Right lung (tissue), 5 donors: ENCODE results near the gene TCF19. TPM values are rescaled to one million over a fixed set of nuclear protein-coding genes. Genes with fewer than 3 reads are reported as not detected.

Experiments
- DNase-seq, 2 donors: peaks; one replicate each; pipeline ENCODE4 v3.0.0-alpha.2; 2013
- polyA plus RNA-seq, 5 donors: library from polyadenylated mRNA; unstranded; fragments of 120-200 nt; gene quantifications; one replicate each; pipeline versions ENCODE4 v1.2.1 to v1.2.3, GENCODE V29; 2013; ENCODE audit warnings: inconsistent platforms in 1 of 5, low replicate concordance in 1 of 5; ENCODE audit not compliant: insufficient read length in 5 of 5, insufficient read depth in 1 of 5

TCF19 gene
- polyA plus RNA-seq, 5 donors: 16.1 to 25.3 (median 20.2) TPM

- no peak for DNase-seq
These were observed 47.2 kb downstream of the TCF19 start for GRCh38 chr6:31205638-31206037.

DNA sequence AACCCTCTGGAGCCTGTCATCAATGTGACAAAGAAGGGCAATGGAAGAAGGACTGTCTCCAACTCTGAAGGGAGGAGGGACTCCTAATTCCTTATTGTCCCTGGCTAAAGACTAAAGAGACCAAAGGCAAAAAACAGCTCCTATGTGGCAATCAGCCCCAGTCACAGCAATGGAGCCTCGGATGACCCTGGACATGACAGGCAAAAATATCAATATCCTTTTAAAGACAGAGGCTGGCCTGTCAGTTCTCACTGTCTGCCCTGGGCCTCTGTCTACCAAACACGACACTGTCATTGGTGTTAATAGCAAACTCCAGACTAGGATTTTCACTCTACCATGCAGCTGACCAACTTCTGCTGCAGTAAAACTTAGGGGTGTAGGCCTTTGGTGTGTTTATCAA, 50.1 kb downstream of the TCF19 start:
- DNase-seq: no peak

- no peak for DNase-seq
These were observed 50.7 kb downstream of the TCF19 start for GRCh38 chr6:31209137-31209536.

- no peak for DNase-seq
These were observed 51.7 kb downstream of the TCF19 start for GRCh38 chr6:31210123-31210522.

- DNase-seq: no peak
These were observed 52.5 kb downstream of the TCF19 start for GRCh38 chr6:31210741-31211532.

Other genes starting within 250 kb of the TCF19 start
- gene VARS2, start 244.4 kb upstream of the TCF19 start, polyA plus RNA-seq: 10 to 100 TPM; 35.3 to 52.5 (median 46.9) TPM
- gene SFTA2, start 226.4 kb upstream of the TCF19 start, polyA plus RNA-seq: 10 to 100 TPM in 4 of 5 donors, 1 to 10 TPM in 1; 8.8 to 20.5 (median 17.3) TPM
- under 1 TPM; 0.09 to 0.22 (median 0.10) TPM for gene MUCL3, start 217.6 kb upstream of the TCF19 start, polyA plus RNA-seq
- under 1 TPM in 2 of 5 donors, not detected in 3; 0.05 to 0.07 TPM for gene MUC21, start 174.9 kb upstream of the TCF19 start, polyA plus RNA-seq
- gene MUC22, start 148.1 kb upstream of the TCF19 start, polyA plus RNA-seq: not detected
- gene C6orf15, start 46.0 kb upstream of the TCF19 start, polyA plus RNA-seq: not detected
- 1 to 10 TPM in 1 of 5 donors, under 1 TPM in 4; 0.09 to 1.1 (median 0.54) TPM for gene PSORS1C1, start 43.8 kb upstream of the TCF19 start, polyA plus RNA-seq
- gene CDSN, start 38.1 kb upstream of the TCF19 start, polyA plus RNA-seq: under 1 TPM in 1 of 5 donors, not detected in 4; 0.09 TPM
- gene PSORS1C2, start 19.5 kb upstream of the TCF19 start, polyA plus RNA-seq: under 1 TPM in 1 of 5 donors, not detected in 4; 0.16 TPM
- 10 to 100 TPM; 31.0 to 37.9 (median 31.8) TPM for gene CCHCR1, start 787 bp upstream of the TCF19 start, polyA plus RNA-seq
- under 1 TPM; 0.65 to 1.00 (median 0.90) TPM for gene POU5F1, start 12.1 kb downstream of the TCF19 start, polyA plus RNA-seq
- gene HLA-C, start 113.5 kb downstream of the TCF19 start, polyA plus RNA-seq: 100 to 1,000 TPM; 111 to 340 (median 134) TPM
- 100 to 1,000 TPM; 302 to 419 (median 365) TPM for gene HLA-B, start 198.6 kb downstream of the TCF19 start, polyA plus RNA-seq
- 10 to 100 TPM; 12.8 to 16.5 (median 15.5) TPM for gene MICA, start 245.0 kb downstream of the TCF19 start, polyA plus RNA-seq